HUES64 (cell line): ENCODE data around the gene KRIT1.
"Not testable (repeated sequence)": the region's sequence is repeated elsewhere in the genome, so short reads cannot be mapped to it uniquely, and the experiment has no call there.

Source experiments
- H3K27ac ChIP-seq: 2 replicates; pipeline ENCODE4 v1.7.0; 2013; ENCODE audit warnings: low read depth, low read length, inconsistent platforms
- H3K27me3 ChIP-seq: 2 replicates; pipeline ENCODE4 v1.6.1; 2013; ENCODE audit warnings: mild to moderate bottlenecking, low read length; ENCODE audit not compliant: insufficient read depth
- H3K36me3 ChIP-seq: 2 replicates; pipeline ENCODE4 v1.6.1; 2013; ENCODE audit warnings: mild to moderate bottlenecking, low read length; ENCODE audit not compliant: insufficient read depth
- H3K4me1 ChIP-seq: 2 replicates; pipeline ENCODE4 v1.6.1; 2013; ENCODE audit warnings: mild to moderate bottlenecking, low read length, moderate library complexity; ENCODE audit not compliant: insufficient read depth
- H3K4me3 ChIP-seq: 2 replicates; pipeline ENCODE4 v1.5.1; 2013; ENCODE audit warnings: mild to moderate bottlenecking, low read length, moderate library complexity
- H3K9ac ChIP-seq: 2 replicates; pipeline ENCODE4 v1.6.1; 2013; ENCODE audit warnings: mild to moderate bottlenecking, low read depth, low read length
- H3K9me3 ChIP-seq: 2 replicates; pipeline ENCODE4 v1.6.1; 2013; ENCODE audit warnings: low read depth, low read length; ENCODE audit not compliant: insufficient read depth
- WGBS: fragments of 150-250, 120-280 bp; methylation state at CpG from one replicate; pipeline ENCODE4 v1.1.7; 2013; ENCODE audit warnings: missing lambda C conversion rate; 5-methylcytosine and 5-hydroxymethylcytosine counted together

The KRIT1 gene

DNA sequence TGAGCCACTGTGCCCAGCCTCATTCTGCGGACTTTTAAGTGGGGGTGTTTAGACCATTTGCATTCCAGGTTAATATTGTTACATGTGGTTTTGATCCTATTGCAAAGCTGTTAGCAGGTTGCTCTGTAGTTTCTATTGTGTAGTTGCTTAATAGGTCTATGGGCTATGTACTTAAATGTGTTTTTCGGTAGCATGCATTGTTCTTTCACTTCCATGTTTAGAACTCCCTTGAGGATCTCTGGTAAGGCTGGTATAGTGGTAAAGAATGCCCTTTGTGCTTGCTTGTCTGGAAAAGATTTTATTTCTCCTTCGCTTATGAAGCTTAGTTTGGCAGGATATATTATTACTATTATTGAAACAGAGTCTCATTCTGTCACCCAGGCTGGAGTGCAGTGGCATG is 53.4 kb downstream of the KRIT1 start:
- Histone ChIP-seq H3K9ac (no peak overlapping the region), H3K27ac (no peak overlapping the region), H3K9me3 (peaks cover 48% of the 10 kb centered on the region), H3K36me3 (peaks cover 18% of the 10 kb centered on the region; the same call in 1 of the 2 replicates), H3K27me3 (no peaks in the 10 kb centered on the region), H3K4me3 (no peak overlapping the region), H3K4me1 (no peaks in the 10 kb centered on the region)
- 94% methylated on average over 2 of the region's 3 CpGs for WGBS

DNA sequence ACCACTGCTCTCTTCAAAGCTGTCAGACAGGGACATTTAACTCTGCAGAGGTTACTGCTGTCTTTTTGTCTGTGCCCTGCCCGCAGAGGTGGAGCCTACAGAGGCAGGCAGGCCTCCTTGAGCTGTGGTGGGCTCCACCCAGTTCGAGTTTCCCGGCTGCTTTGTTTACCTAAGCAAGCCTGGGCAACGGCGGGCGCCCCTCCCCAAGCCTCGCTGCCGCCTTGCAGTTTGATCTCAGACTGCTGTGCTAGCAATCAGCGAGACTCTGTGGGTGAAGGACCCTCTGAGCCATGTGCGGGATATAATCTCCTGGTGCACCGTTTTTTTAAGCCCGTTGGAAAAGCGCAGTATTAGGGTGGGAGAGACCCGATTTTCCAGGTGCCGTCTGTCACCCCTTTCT is 56.5 kb downstream of the KRIT1 start:
- peaks cover 45% of the 10 kb centered on the region for H3K9me3 ChIP-seq
- H3K27me3 ChIP-seq, H3K36me3 ChIP-seq, H3K4me3 ChIP-seq, H3K27ac ChIP-seq, H3K9ac ChIP-seq, H3K4me1 ChIP-seq: not testable (repeated sequence)
- WGBS: 90% methylated on average over 15 of the region's 15 CpGs

GRCh38 chr7:92184294-92184693 is 61.4 kb downstream of the KRIT1 start:
- H3K9me3 ChIP-seq, H3K27ac ChIP-seq, H3K27me3 ChIP-seq, H3K4me3 ChIP-seq, H3K36me3 ChIP-seq, H3K4me1 ChIP-seq, H3K9ac ChIP-seq: not testable (repeated sequence)
- whole genome bisulfite sequencing: 80% methylated on average over 1 of the region's 1 CpG

DNA sequence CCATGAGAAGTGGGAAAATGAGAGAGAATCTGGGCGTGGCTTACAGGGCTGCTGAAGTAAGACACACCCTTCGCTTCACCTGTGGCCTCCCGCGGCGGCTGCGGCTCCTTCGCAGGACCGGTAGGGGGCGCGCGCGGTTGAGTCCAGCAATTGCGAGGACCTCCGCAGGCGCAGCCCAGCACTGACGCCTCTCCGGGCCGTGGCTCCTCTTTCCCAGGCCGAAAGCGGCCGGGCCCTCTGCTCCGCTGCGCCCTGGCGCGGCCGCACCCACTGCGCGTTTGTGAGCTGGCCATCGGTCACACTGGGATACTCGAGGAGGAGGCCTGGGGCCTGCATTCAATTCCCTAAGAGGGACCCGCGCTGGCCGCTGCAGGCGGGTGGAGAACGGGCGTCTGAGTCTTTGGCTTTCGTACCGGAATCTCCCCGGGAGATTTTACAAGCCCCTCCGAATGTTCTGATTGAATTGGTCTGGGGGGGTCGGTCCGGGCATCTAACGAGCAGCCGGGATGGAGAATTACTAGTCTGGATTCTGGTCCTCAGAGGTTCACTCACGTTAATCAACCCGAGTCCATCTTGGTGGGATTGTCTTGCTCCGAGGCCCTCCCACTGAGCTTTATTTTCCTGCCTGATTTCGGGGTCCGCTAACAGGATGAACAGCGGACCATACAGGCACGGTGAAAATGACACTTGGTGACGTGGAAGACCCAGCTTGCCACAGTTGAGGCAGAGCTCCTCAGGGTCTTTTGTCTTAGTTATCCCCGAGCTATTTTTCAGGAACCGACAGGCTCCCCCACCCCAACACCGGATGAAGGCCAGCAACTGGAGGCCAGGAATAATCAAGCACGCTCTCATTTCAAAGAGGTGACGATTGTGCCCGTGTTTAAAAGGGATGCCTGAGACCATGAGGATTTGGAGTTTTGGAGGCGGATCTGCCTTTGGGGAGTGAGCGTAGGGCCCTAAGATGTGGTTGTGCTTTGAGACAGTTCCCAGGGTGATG is 66.5 kb downstream of the KRIT1 start, which contains the start of gene LRRD1:
Gene LRRD1, minus strand, starts transcription at position 215 of the 997 bp plus-strand sequence. CDS start 13,940 bp downstream, outside the sequence.
- H3K4me3 ChIP-seq: peak within 1 kb of the TSS; percentile 54
- H3K4me1 ChIP-seq: no peaks in the 10 kb centered on the region
- H3K36me3 ChIP-seq: no peaks in the 10 kb centered on the region
- WGBS: 17% methylated on average over 60 of the region's 60 CpGs
- H3K27me3 ChIP-seq: peaks cover 8% of the 10 kb centered on the region
- H3K9ac ChIP-seq: peak within 1 kb of the TSS; percentile 35; the same call in 1 of the 2 replicates
- H3K27ac ChIP-seq: no peak within 1 kb of the TSS
- H3K9me3 ChIP-seq: no peaks in the 10 kb centered on the region

DNA sequence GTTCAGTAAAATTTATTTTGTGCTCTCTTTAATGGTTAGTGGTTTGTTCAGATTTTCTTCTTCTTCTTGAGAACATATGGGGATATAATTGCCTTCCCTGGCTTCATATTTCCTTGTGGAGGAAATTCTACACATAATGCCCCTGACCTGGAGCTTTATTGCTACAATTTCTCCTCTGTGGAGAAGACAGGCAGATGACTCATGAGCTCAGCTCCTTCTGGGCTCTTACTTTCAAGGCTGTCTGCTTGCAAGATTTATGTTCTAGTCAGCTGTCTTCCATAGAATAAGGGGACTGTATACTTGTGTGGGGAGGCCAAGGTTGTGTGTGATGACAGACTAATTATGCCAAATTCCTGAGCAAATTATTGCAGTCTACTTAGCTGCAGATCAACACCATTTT is 68.4 kb downstream of the KRIT1 start:
- Histone ChIP-seq H3K4me3 (no peak overlapping the region), H3K4me1 (no peaks in the 10 kb centered on the region), H3K27ac (no peak overlapping the region), H3K36me3 (no peaks in the 10 kb centered on the region), H3K9me3 (no peaks in the 10 kb centered on the region), H3K27me3 (peaks cover 8% of the 10 kb centered on the region), H3K9ac (no peak overlapping the region)

DNA sequence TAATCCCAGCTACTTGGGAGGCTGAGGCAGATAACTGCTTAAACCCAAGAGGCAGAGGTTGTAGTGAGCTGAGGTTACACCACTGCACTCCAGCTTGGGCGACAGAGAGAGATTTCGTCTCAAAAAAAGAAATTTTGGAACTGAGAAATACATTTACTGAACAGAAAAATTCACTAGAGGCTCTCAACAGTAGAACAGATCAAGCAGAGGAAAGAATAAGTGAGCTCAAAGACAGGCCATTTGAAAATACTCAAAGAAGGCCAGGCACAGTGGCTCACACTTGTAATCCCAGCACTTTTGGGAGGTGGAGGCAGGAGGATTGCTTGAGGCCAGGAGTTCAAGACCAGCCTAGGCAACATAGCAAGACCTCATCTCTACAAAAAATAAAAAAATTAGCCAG is 76.2 kb downstream of the KRIT1 start:
- H3K36me3 ChIP-seq, H3K27ac ChIP-seq, H3K9me3 ChIP-seq, H3K4me1 ChIP-seq, H3K9ac ChIP-seq, H3K27me3 ChIP-seq, H3K4me3 ChIP-seq: not testable (repeated sequence)
- WGBS: 92% methylated on average over 2 of the region's 2 CpGs

GRCh38 chr7:92161271-92161670 is 84.4 kb downstream of the KRIT1 start:
- Histone ChIP-seq H3K9ac (no peak overlapping the region), H3K9me3 (no peaks in the 10 kb centered on the region), H3K27me3 (no peaks in the 10 kb centered on the region), H3K4me3 (no peak overlapping the region), H3K4me1 (no peaks in the 10 kb centered on the region), H3K36me3 (no peaks in the 10 kb centered on the region), H3K27ac (no peak overlapping the region)
- WGBS: 94% methylated on average over 1 of the region's 1 CpG

GRCh38 chr7:92158660-92159575 is 86.8 kb downstream of the KRIT1 start:
- H3K4me3 ChIP-seq: no peak overlapping the region
- H3K9ac ChIP-seq: no peak overlapping the region
- H3K36me3 ChIP-seq: no peaks in the 10 kb centered on the region
- H3K4me1 ChIP-seq: no peaks in the 10 kb centered on the region
- H3K9me3 ChIP-seq: no peaks in the 10 kb centered on the region
- no peak overlapping the region for H3K27ac ChIP-seq
- no peaks in the 10 kb centered on the region for H3K27me3 ChIP-seq
- 89% methylated on average over 3 of the region's 3 CpGs for WGBS

- no peak overlapping the region for H3K4me3 ChIP-seq
- H3K9ac ChIP-seq: no peak overlapping the region
- H3K4me1 ChIP-seq: no peaks in the 10 kb centered on the region
- no peaks in the 10 kb centered on the region for H3K9me3 ChIP-seq
- no peak overlapping the region for H3K27ac ChIP-seq
- no peaks in the 10 kb centered on the region for H3K27me3 ChIP-seq
- no peaks in the 10 kb centered on the region for H3K36me3 ChIP-seq
These were observed 88.7 kb downstream of the KRIT1 start for GRCh38 chr7:92156990-92157389.

GRCh38 chr7:92155108-92155739 is 90.5 kb downstream of the KRIT1 start:
- no peak overlapping the region for H3K27ac ChIP-seq
- no peaks in the 10 kb centered on the region for H3K4me1 ChIP-seq
- 94% methylated on average over 1 of the region's 1 CpG for WGBS

More at GRCh38 chr7:92155108-92155739, 90.5 kb downstream of the KRIT1 start:
- H3K36me3 ChIP-seq: no peaks in the 10 kb centered on the region
- no peaks in the 10 kb centered on the region for H3K9me3 ChIP-seq
- H3K9ac ChIP-seq: no peak overlapping the region
- H3K27me3 ChIP-seq: no peaks in the 10 kb centered on the region
- no peak overlapping the region for H3K4me3 ChIP-seq
